ENCODE measurements around the gene GRAP2. TPM values are rescaled to one million over a fixed set of nuclear protein-coding genes. Genes with fewer than 3 reads are reported as not detected.

GRAP2 gene
- total RNA-seq, 1 donor from 2014 or later = not detected

GRCh38 chr22:39908136-39908535, 7.3 kb downstream of the GRAP2 start:
- H3K4me3 Mint-ChIP-seq = no peak overlapping the region
- H3K36me3 Mint-ChIP-seq = no peaks in the 10 kb centered on the region
- no peak overlapping the region for H2AFZ ChIP-seq (replicated peaks)
- peaks cover under 1% of the 10 kb centered on the region for H3F3A ChIP-seq (ENCODE audit: low read depth)
- TF ChIP-seq EZH2phosphoT487 (IDR thresholded peaks at IDR 0.05) (no peak), CTCF (IDR thresholded peaks at IDR 0.05) (no peak), EZH2 (IDR thresholded peaks at IDR 0.05) (no peak)
- no peak overlapping the region for H3K9ac ChIP-seq
- H3K79me2 ChIP-seq (ENCODE audit: low read depth) = no peaks in the 10 kb centered on the region
- no peak overlapping the region for H3K4me2 ChIP-seq
- no peaks in the 10 kb centered on the region for H3K9me3 Mint-ChIP-seq
- H3K27ac ChIP-seq = no peak overlapping the region
- H3K27me3 ChIP-seq = peaks cover 5% of the 10 kb centered on the region
- H3K36me3 ChIP-seq = no peaks in the 10 kb centered on the region
- no peak overlapping the region for H3K27ac Mint-ChIP-seq
- peaks cover 1% of the 10 kb centered on the region for H4K20me1 ChIP-seq (ENCODE audit: low read depth)
- H3K27me3 Mint-ChIP-seq (ENCODE audit: insufficient read depth, low read depth) = peaks cover 2% of the 10 kb centered on the region
- H3K4me1 Mint-ChIP-seq = peaks cover 42% of the 10 kb centered on the region
- peak; percentile 21 for DNase-seq (ENCODE audit: low spot score)
- no peaks in the 10 kb centered on the region for H3K9me3 ChIP-seq (ENCODE audit: low read depth)
- peaks cover 12% of the 10 kb centered on the region for H3K4me1 ChIP-seq
- no peak overlapping the region for H3K4me3 ChIP-seq

- no peak for TF ChIP-seq EZH2 (IDR thresholded peaks at IDR 0.05)
- no peak for TF ChIP-seq EZH2phosphoT487 (IDR thresholded peaks at IDR 0.05)
- TF ChIP-seq CTCF (IDR thresholded peaks at IDR 0.05) = no peak
- H3K79me2 ChIP-seq (ENCODE audit: low read depth) = no peaks in the 10 kb centered on the region
Measured at GRCh38 chr22:39908737-39909136, 7.9 kb downstream of the GRAP2 start.

GRCh38 chr22:39910876-39911613, 10.2 kb downstream of the GRAP2 start:
- Mint-ChIP-seq H3K36me3 (no peaks in the 10 kb centered on the region), H3K27me3 (ENCODE audit: insufficient read depth, low read depth) (peaks cover 2% of the 10 kb centered on the region), H3K9me3 (no peaks in the 10 kb centered on the region), H3K27ac (no peak overlapping the region), H3K4me1 (peaks cover 58% of the 10 kb centered on the region), H3K4me3 (no peak overlapping the region)
- no peaks in the 10 kb centered on the region for H3K9me3 ChIP-seq (ENCODE audit: low read depth)
- H3K27me3 ChIP-seq = peaks cover 5% of the 10 kb centered on the region
- no peak overlapping the region for H3K9ac ChIP-seq
- H3F3A ChIP-seq (ENCODE audit: low read depth) = peaks cover 21% of the 10 kb centered on the region
- no peaks in the 10 kb centered on the region for H3K79me2 ChIP-seq (ENCODE audit: low read depth)
- no peak overlapping the region for H3K27ac ChIP-seq
- H4K20me1 ChIP-seq (ENCODE audit: low read depth) = peaks cover 13% of the 10 kb centered on the region
- DNase-seq (ENCODE audit: low spot score) = no peak
- H3K4me3 ChIP-seq = no peak overlapping the region
- no peak overlapping the region for H3K4me2 ChIP-seq
- H3K36me3 ChIP-seq = no peaks in the 10 kb centered on the region
- no peak overlapping the region for H2AFZ ChIP-seq (replicated peaks)
- no peak for TF ChIP-seq CTCF (IDR thresholded peaks at IDR 0.05)
- TF ChIP-seq EZH2 (IDR thresholded peaks at IDR 0.05) = no peak
- no peak for TF ChIP-seq EZH2phosphoT487 (IDR thresholded peaks at IDR 0.05)
- peaks cover 37% of the 10 kb centered on the region for H3K4me1 ChIP-seq

More at GRCh38 chr22:39908737-39909136, 7.9 kb downstream of the GRAP2 start:
- H3K36me3 Mint-ChIP-seq = no peaks in the 10 kb centered on the region
- DNase-seq (ENCODE audit: low spot score) = no peak
- H3K27ac Mint-ChIP-seq = no peak overlapping the region
- H3K4me3 Mint-ChIP-seq = no peak overlapping the region
- no peak overlapping the region for H2AFZ ChIP-seq (replicated peaks)
- no peaks in the 10 kb centered on the region for H3K9me3 Mint-ChIP-seq
- peaks cover 18% of the 10 kb centered on the region for H3K4me1 ChIP-seq
- H3K9ac ChIP-seq = no peak overlapping the region
- peaks cover 5% of the 10 kb centered on the region for H3K27me3 ChIP-seq
- H3K4me2 ChIP-seq = no peak overlapping the region
- H3K27ac ChIP-seq = no peak overlapping the region
- H3K9me3 ChIP-seq (ENCODE audit: low read depth) = no peaks in the 10 kb centered on the region
- no peak overlapping the region for H3K4me3 ChIP-seq
- peaks cover 7% of the 10 kb centered on the region for H3F3A ChIP-seq (ENCODE audit: low read depth)
- H3K36me3 ChIP-seq = no peaks in the 10 kb centered on the region
- peaks cover 2% of the 10 kb centered on the region for H3K27me3 Mint-ChIP-seq (ENCODE audit: insufficient read depth, low read depth)
- H4K20me1 ChIP-seq (ENCODE audit: low read depth) = peaks cover 7% of the 10 kb centered on the region
- peaks cover 48% of the 10 kb centered on the region for H3K4me1 Mint-ChIP-seq

Measured in neural progenitor cell (in vitro differentiated cells).